RPMI7951 (cell line): ENCODE results near the gene LIPK. TPM values are rescaled to one million over a fixed set of nuclear protein-coding genes. Genes with fewer than 3 reads are reported as not detected.

Experiments
- DNase-seq: peaks from one replicate; pipeline ENCODE4 v3.0.0-alpha.2; 2012; ENCODE audit warnings: low read depth
- total RNA-seq: library from RNA; depleted of rRNA; stranded (reverse); fragments of >200 nt; shearing (Covaris generic); gene quantifications from 2 replicates; pipeline ENCODE4 v1.2.3, GENCODE V29; 2014; rRNA removed

LIPK gene
- total RNA-seq, 1 experiment from 2014 or later = not detected

DNA sequence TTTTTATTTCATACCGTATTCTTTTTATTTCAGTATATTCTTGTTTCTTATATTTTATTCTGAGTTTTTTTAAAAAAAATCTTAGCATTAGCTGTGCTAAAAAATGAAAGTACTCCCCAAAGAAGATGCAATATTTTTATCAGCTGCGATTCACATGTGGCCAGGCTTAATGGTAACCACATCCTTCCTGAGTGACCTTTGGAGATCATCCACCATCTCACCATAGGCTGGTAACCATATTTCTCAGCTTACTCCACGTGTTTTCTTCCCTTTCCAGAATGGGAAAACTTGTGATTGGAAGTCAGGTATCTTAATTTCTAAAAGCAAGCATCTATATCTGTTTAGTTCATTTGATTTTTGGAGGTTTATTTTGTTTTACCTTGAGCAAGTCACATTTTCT, 77.7 kb downstream of the LIPK start:
- peak; percentile 72 for DNase-seq

- DNase-seq = no peak
Measured at GRCh38 chr10:88786032-88786770, 80.2 kb downstream of the LIPK start.

DNA sequence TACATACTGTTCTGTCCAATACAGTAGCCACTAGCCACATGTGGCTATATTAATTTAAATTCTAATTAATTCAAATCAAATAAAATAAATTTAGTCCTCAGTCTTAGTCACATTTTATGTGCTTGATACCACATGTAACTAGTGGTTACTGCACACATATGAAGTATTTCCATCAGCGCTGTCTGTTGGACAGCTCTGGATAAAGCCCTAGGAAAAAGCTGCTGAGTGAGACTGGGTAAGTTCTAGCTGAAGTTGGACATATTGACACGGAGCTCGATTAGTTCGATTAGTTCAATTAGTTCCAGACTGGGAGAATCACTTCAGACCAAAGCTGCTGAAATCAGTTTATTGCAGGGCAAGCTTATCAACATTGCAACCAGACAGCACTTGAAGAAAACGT, 81.4 kb downstream of the LIPK start:
- no peak for DNase-seq

- no peak for DNase-seq
Measured at GRCh38 chr10:88788924-88789323, 82.9 kb downstream of the LIPK start.

- peak; percentile 40 for DNase-seq
Measured at GRCh38 chr10:88791924-88792323, 85.9 kb downstream of the LIPK start.

DNA sequence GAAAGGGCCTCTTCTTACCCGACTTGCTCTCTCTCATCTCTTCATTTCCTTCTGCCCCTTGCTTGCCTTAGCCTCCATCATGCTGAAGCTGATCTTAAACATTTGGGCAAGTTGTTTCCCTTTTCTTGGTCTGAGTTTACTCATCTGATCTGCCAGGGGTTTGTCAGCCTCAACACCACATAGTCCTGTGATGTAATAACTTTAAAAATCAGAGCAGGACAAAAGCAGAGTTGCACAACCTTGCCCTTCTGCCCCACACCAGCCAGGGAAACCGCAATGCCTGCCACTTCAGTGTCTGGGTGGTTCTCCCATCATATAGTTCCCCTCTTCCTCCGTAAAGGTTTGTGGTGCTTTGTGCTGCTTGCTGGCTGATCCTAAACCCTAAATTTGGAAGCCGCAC, 86.6 kb downstream of the LIPK start:
- DNase-seq = peak; percentile 81

- DNase-seq = peak; percentile 76
Measured at GRCh38 chr10:88793712-88794299, 87.8 kb downstream of the LIPK start.

DNA sequence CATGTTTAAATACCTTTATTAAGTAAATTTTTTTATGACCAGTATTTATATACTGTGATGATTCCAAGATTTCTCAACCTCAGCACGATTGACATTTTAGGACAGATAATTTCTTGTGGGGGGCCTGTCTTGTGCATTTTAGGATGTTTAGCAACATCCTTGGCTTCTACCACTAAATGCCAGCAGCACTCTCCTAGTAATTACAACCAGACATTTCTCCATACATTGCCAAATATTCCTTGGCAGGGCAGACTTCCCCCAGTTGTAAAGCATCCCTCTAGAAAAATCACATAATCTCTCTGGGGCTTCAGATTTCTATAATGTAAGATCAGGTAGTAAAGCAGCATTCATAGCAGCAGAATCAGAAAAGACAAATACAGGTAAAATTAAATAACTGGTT, 88.7 kb downstream of the LIPK start:
- no peak for DNase-seq

- peak; percentile 26 for DNase-seq
Measured at GRCh38 chr10:88800152-88801125, 94.4 kb downstream of the LIPK start.

Other genes starting within 250 kb of the LIPK start
- gene RNLS, start 122.9 kb upstream of the LIPK start, total RNA-seq = 15.7 and 20.8 TPM in 2 replicates
- gene LIPJ, start 119.5 kb upstream of the LIPK start, total RNA-seq = under 0.01 and 0.12 TPM in 2 replicates
- gene LIPF, start 41.8 kb upstream of the LIPK start, total RNA-seq = not detected in 2 replicates
- gene LIPN, start 53.8 kb downstream of the LIPK start, total RNA-seq = not detected in 2 replicates
- not detected in 2 replicates for gene LIPM, start 96.5 kb downstream of the LIPK start, total RNA-seq
- not detected in 2 replicates for gene ANKRD22, start 145.6 kb downstream of the LIPK start, total RNA-seq
- 38.7 and 41.3 TPM in 2 replicates for gene STAMBPL1, start 174.0 kb downstream of the LIPK start, total RNA-seq
- 29.9 and 50.3 TPM in 2 replicates for gene ACTA2, start 246.5 kb downstream of the LIPK start, total RNA-seq